GM23338 (cell line): Measurements from ENCODE around the gene CCDC121. TPM values are rescaled to one million over a fixed set of nuclear protein-coding genes. Genes with fewer than 3 reads are reported as not detected.

ENCODE experiments used
- ATAC-seq: fragments of 200-7000 bp; cut with Tn5 transposase; 3 replicates; pipeline ENCODE4 v1.9.1; 2020
- DNase-seq: peaks from one replicate; pipeline ENCODE4 v3.0.0-alpha.2; 2015; ENCODE audit warnings: low spot score
- H2AFZ ChIP-seq: fragments of 200-600 bp; sonication (generic); 2 replicates; pipeline ENCODE4 v1.8.0; 2016; ENCODE audit warnings: antibody characterized with exemption, mild to moderate bottlenecking, moderate library complexity
- H3F3A ChIP-seq: fragments of 200-600 bp; sonication (generic); replicated peaks from 2 replicates; pipeline ENCODE4 v1.8.0; 2017; ENCODE audit warnings: antibody characterized with exemption, mixed run types, low read depth
- H3K27ac ChIP-seq: fragments of 200-600 bp; sonication (generic); 2 replicates; pipeline ENCODE4 v1.6.1; 2016; ENCODE audit warnings: low read depth
- H3K27me3 ChIP-seq: fragments of 200-600 bp; sonication (generic); 2 replicates; pipeline ENCODE4 v1.8.0; 2016; ENCODE audit warnings: mild to moderate bottlenecking, mixed run types, moderate library complexity; ENCODE audit not compliant: insufficient read depth
- H3K36me3 ChIP-seq: fragments of 200-600 bp; sonication (generic); 2 replicates; pipeline ENCODE4 v1.8.0; 2016; ENCODE audit warnings: mild to moderate bottlenecking; ENCODE audit not compliant: insufficient read depth
- H3K4me1 ChIP-seq: fragments of 200-600 bp; sonication (generic); 2 replicates; pipeline ENCODE4 v1.8.0; 2016; ENCODE audit warnings: mild to moderate bottlenecking, moderate library complexity; ENCODE audit not compliant: insufficient read depth
- H3K4me2 ChIP-seq: fragments of 200-600 bp; sonication (generic); 2 replicates; pipeline ENCODE4 v1.7.1; 2017; ENCODE audit warnings: mixed run types
- H3K4me3 ChIP-seq: fragments of 200-600 bp; sonication (generic); 2 replicates; pipeline ENCODE4 v1.6.1; 2016; ENCODE audit warnings: mixed run types
- H3K79me2 ChIP-seq: fragments of 200-600 bp; sonication (generic); replicated peaks from 2 replicates; pipeline ENCODE4 v1.8.0; 2017; ENCODE audit warnings: mild to moderate bottlenecking; ENCODE audit not compliant: insufficient read depth
- H3K9me2 ChIP-seq: fragments of 200-600 bp; sonication (generic); 2 replicates; pipeline ENCODE4 v1.8.0; 2017; ENCODE audit not compliant: insufficient read depth
- H4K20me1 ChIP-seq: fragments of 200-600 bp; sonication (generic); replicated peaks from 2 replicates; pipeline ENCODE4 v1.8.0; 2017; ENCODE audit warnings: mild to moderate bottlenecking; ENCODE audit not compliant: insufficient read depth
- H3K27ac Mint-ChIP-seq: 2 replicates; pipeline ENCODE4 v1.8.0; 2020; ENCODE audit warnings: inconsistent platforms, mild to moderate bottlenecking, moderate library complexity, mixed read lengths
- H3K27me3 Mint-ChIP-seq: 3 replicates; pipeline ENCODE4 v1.8.0; 2022; ENCODE audit warnings: low read depth, mild to moderate bottlenecking, moderate library complexity, mixed read lengths, inconsistent platforms; ENCODE audit not compliant: insufficient read depth, poor library complexity
- H3K36me3 Mint-ChIP-seq: 3 replicates; pipeline ENCODE4 v1.8.0; 2021; ENCODE audit warnings: low read depth, mild to moderate bottlenecking, inconsistent platforms, moderate library complexity, mixed read lengths
- H3K4me1 Mint-ChIP-seq: 3 replicates; pipeline ENCODE4 v1.8.0; 2020; ENCODE audit warnings: mild to moderate bottlenecking, inconsistent platforms, mixed read lengths
- H3K4me3 Mint-ChIP-seq: 3 replicates; pipeline ENCODE4 v1.8.0; 2021; ENCODE audit warnings: moderate library complexity, mild to moderate bottlenecking, inconsistent platforms, mixed read lengths
- H3K9me3 Mint-ChIP-seq: 3 replicates; pipeline ENCODE4 v1.8.0; 2020; ENCODE audit warnings: moderate library complexity, mild to moderate bottlenecking, inconsistent platforms, mixed read lengths
- CREB1 ChIP-seq: fragments of 250-450 bp; sonication (Bioruptor Pico); IDR thresholded peaks from 2 replicates; pipeline ENCODE4 v1.5.0; 2020; ENCODE audit warnings: low read depth, mild to moderate bottlenecking, moderate library complexity
- EZH2 ChIP-seq: fragments of 200-600 bp; sonication (generic); IDR thresholded peaks from one replicate; pipeline ENCODE4 v1.8.0; 2017; ENCODE audit warnings: antibody characterized with exemption, mild to moderate bottlenecking, low read depth; ENCODE audit not compliant: unreplicated experiment
- EZH2phosphoT487 ChIP-seq: fragments of 200-600 bp; sonication (generic); IDR thresholded peaks from one replicate; pipeline ENCODE4 v1.8.1; 2018; ENCODE audit warnings: antibody characterized with exemption; ENCODE audit not compliant: unreplicated experiment
- JUNB ChIP-seq: IDR thresholded peaks from one replicate; pipeline ENCODE4 v1.6.1; 2016; ENCODE audit warnings: antibody characterized with exemption; ENCODE audit not compliant: unreplicated experiment
- NANOG ChIP-seq: IDR thresholded peaks from 2 replicates; pipeline ENCODE4 v1.6.1; 2016; ENCODE audit warnings: antibody characterized with exemption, borderline replicate concordance
- REST ChIP-seq: IDR thresholded peaks from one replicate; pipeline ENCODE4 v1.6.1; 2018; ENCODE audit warnings: antibody characterized with exemption; ENCODE audit not compliant: unreplicated experiment
- STAT1 ChIP-seq: IDR thresholded peaks from one replicate; pipeline ENCODE4 v1.6.1; 2016; ENCODE audit warnings: antibody characterized with exemption; ENCODE audit not compliant: unreplicated experiment
- ZNF331 ChIP-seq: fragments of 250-450 bp; sonication (Bioruptor Pico); IDR thresholded peaks from 2 replicates; pipeline ENCODE4 v1.5.0; 2020; ENCODE audit warnings: low read depth, mild to moderate bottlenecking, moderate library complexity
- polyA plus RNA-seq: library from polyadenylated mRNA; unstranded; fragments of >200 nt; fragmentation: Nextera tagmentation; extraction: Ambion mirVana; gene quantifications from 2 replicates; pipeline ENCODE4 v1.2.1, GENCODE V29; 2016
- total RNA-seq: library from RNA; depleted of rRNA; stranded (reverse); fragments of >200 nt; shearing (Covaris generic); gene quantifications from 2 replicates; pipeline ENCODE4 v1.2.3, GENCODE V29; 2014
- TF ChIP-seq, protein P1 (sequence below), 2 experiments: fragments of 200-600 bp in 1 of 2; sonication (generic) in 1 of 2; conservative IDR thresholded peaks; 2 replicates each; pipeline versions ENCODE4 v1.5.1 to v1.6.1; 2016 to 2017; ENCODE audit warnings: antibody characterized with exemption in 2 of 2, low read depth in 2 of 2, mild to moderate bottlenecking in 2 of 2, moderate library complexity in 1 of 2

CCDC121 gene
- total and polyA plus RNA-seq, 2 experiments from 2014 or later, result 1.6 to 1.9 TPM

GRCh38 chr2:27667446-27667845, 38.6 kb upstream of the CCDC121 start:
- peaks cover 20% of the 10 kb centered on the region for H3K79me2 ChIP-seq
- no peaks in the 10 kb centered on the region for H3K27me3 ChIP-seq
- peaks cover 14% of the 10 kb centered on the region for H3K4me1 ChIP-seq
- DNase-seq (no peak), ATAC-seq (no peak)
- Mint-ChIP-seq H3K9me3 (no peaks in the 10 kb centered on the region; the same call in 2 of the 3 replicates), H3K27me3 (peaks cover 7% of the 10 kb centered on the region), H3K36me3 (peaks cover 36% of the 10 kb centered on the region), H3K4me1 (peaks cover 8% of the 10 kb centered on the region; the same call in 1 of the 3 replicates), H3K27ac (no peak overlapping the region), H3K4me3 (no peak overlapping the region)
- H3K36me3 ChIP-seq, result peaks cover 15% of the 10 kb centered on the region
- no peaks in the 10 kb centered on the region for H3F3A ChIP-seq
- no peak overlapping the region for H3K27ac ChIP-seq
- no peak overlapping the region for H3K4me3 ChIP-seq
- no peak overlapping the region for H3K4me2 ChIP-seq
- H3K9me2 ChIP-seq, result no peaks in the 10 kb centered on the region
- no peaks in the 10 kb centered on the region; the same call in 1 of the 2 replicates for H4K20me1 ChIP-seq
- no peak overlapping the region for H2AFZ ChIP-seq
- no peak for TF ChIP-seq JUNB

DNA sequence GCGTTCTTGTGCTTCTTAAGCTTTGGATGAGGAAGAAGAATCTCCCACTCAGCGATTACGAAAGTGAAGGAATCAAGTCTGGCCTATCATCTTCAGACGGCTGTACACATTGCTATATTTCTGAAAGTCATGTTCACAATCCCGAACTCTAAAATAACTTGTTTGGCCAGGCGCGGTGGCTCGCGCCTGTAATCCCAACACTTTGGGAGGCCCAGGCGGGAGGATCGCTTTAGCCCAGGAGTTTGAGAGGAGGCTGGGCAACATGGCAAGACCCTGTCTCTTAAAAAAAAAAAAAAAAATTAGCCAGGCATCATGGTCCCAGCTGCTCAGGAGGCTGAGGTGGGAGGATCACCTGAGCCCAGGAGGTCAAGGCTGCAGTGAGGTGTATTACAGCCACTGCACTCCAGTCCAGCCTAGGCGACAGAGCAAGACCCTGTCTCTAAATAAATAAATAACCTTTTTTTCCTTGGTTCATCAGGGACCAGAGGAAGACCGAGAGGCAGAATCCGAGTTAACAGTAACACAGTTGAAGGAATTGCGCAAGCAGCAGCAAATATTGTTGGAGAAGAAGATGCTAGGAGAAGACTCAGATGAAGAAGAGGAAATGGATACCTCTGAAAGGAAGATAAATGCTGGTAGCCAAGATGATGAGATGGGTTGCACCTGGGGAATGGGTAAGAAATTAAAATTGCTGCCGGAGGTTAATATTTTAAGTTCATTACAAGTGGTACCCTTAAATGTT, 36.0 kb upstream of the CCDC121 start:
- peaks cover 8% of the 10 kb centered on the region; the same call in 1 of the 3 replicates for H3K4me1 Mint-ChIP-seq
- H3K4me2 ChIP-seq, result peak overlapping the region; percentile 98
- peaks cover 19% of the 10 kb centered on the region for H3K36me3 ChIP-seq
- peak overlapping the region; percentile 98 for H3K4me3 Mint-ChIP-seq
- peaks cover 27% of the 10 kb centered on the region for H3K79me2 ChIP-seq
- DNase-seq (no peak), ATAC-seq (no peak)
- H3K4me3 ChIP-seq, result peak overlapping the region; percentile 83
- peaks cover 47% of the 10 kb centered on the region for H3K36me3 Mint-ChIP-seq
- H3K27ac Mint-ChIP-seq, result 0 out of 2 replicates have a peak overlapping the region, but pooled peaks have one; percentile 32
- peaks cover 14% of the 10 kb centered on the region for H3K4me1 ChIP-seq
- no peak overlapping the region for H3K27ac ChIP-seq
- no peaks in the 10 kb centered on the region; the same call in 2 of the 3 replicates for H3K9me3 Mint-ChIP-seq
- H3K27me3 Mint-ChIP-seq, result peaks cover 7% of the 10 kb centered on the region
- H4K20me1 ChIP-seq, result no peaks in the 10 kb centered on the region
- H3K9me2 ChIP-seq, result no peaks in the 10 kb centered on the region
- H3F3A ChIP-seq, result no peaks in the 10 kb centered on the region
- TF ChIP-seq CREB1 (CRISPR knock-in tag), result no peak
- H2AFZ ChIP-seq, result peak overlapping the region; percentile 100
- no peaks in the 10 kb centered on the region for H3K27me3 ChIP-seq

DNA sequence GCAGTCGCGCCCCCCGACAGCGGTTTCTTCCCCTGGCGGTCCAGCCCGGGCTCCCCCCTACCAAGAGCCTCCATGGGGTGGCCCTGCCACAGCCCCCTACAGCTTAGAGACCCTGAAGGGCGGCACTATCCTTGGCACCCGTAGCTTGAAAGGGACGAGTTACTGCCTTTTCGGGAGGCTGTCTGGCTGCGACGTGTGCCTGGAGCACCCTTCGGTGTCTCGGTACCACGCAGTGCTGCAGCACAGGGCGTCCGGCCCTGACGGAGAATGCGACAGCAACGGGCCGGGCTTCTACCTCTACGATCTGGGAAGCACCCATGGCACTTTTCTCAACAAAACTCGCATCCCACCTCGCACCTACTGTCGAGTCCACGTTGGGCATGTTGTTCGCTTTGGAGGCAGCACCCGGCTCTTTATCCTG, 35.4 kb upstream of the CCDC121 start:
- H3K36me3 ChIP-seq, result peaks cover 13% of the 10 kb centered on the region
- peak overlapping the region; percentile 98 for H3K4me3 Mint-ChIP-seq
- peak overlapping the region; percentile 95 for H3K27ac ChIP-seq
- no peaks in the 10 kb centered on the region for H4K20me1 ChIP-seq
- peaks cover 8% of the 10 kb centered on the region; the same call in 1 of the 3 replicates for H3K4me1 Mint-ChIP-seq
- ATAC-seq (peak; percentile 46), DNase-seq (no peak)
- H3K4me3 ChIP-seq, result peak overlapping the region; percentile 83
- peak overlapping the region; percentile 100 for H2AFZ ChIP-seq
- peak overlapping the region; percentile 98 for H3K4me2 ChIP-seq
- H3K36me3 Mint-ChIP-seq, result peaks cover 49% of the 10 kb centered on the region
- H3K27ac Mint-ChIP-seq, result 0 out of 2 replicates have a peak overlapping the region, but pooled peaks have one; percentile 32
- peaks cover 27% of the 10 kb centered on the region for H3K79me2 ChIP-seq
- no peaks in the 10 kb centered on the region for H3K27me3 ChIP-seq
- peaks cover 7% of the 10 kb centered on the region for H3K27me3 Mint-ChIP-seq
- H3K9me3 Mint-ChIP-seq, result no peaks in the 10 kb centered on the region; the same call in 2 of the 3 replicates
- H3F3A ChIP-seq, result no peaks in the 10 kb centered on the region
- peaks cover 14% of the 10 kb centered on the region for H3K4me1 ChIP-seq
- no peaks in the 10 kb centered on the region for H3K9me2 ChIP-seq
- TF ChIP-seq, protein P1, sequence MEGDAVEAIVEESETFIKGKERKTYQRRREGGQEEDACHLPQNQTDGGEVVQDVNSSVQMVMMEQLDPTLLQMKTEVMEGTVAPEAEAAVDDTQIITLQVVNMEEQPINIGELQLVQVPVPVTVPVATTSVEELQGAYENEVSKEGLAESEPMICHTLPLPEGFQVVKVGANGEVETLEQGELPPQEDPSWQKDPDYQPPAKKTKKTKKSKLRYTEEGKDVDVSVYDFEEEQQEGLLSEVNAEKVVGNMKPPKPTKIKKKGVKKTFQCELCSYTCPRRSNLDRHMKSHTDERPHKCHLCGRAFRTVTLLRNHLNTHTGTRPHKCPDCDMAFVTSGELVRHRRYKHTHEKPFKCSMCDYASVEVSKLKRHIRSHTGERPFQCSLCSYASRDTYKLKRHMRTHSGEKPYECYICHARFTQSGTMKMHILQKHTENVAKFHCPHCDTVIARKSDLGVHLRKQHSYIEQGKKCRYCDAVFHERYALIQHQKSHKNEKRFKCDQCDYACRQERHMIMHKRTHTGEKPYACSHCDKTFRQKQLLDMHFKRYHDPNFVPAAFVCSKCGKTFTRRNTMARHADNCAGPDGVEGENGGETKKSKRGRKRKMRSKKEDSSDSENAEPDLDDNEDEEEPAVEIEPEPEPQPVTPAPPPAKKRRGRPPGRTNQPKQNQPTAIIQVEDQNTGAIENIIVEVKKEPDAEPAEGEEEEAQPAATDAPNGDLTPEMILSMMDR (conservative IDR thresholded peaks at IDR 0.05; ENCODE audit: low read depth in 2 of 2), result no peak
- no peak for TF ChIP-seq ZNF331 (CRISPR knock-in tag)
- TF ChIP-seq EZH2phosphoT487, result no peak
- no peak for TF ChIP-seq JUNB
- no peak for TF ChIP-seq EZH2
- TF ChIP-seq REST, result no peak
- TF ChIP-seq STAT1, result no peak
- no peak for TF ChIP-seq NANOG
